Prostate gland (tissue), 2 donors: ENCODE data around the gene NFKB1. TPM values are rescaled to one million over a fixed set of nuclear protein-coding genes. Genes with fewer than 3 reads are reported as not detected.

Source experiments
- DNase-seq: peaks from one replicate; pipeline ENCODE4 v3.0.0-alpha.2; 2019; ENCODE audit warnings: low spot score
- H3K27ac ChIP-seq, 2 donors: fragments of 200-600 bp; sonication (generic); 2 replicates each; pipeline ENCODE4 v1.5.1; 2017 to 2019
- H3K27me3 ChIP-seq: fragments of 200-600 bp; sonication (generic); replicated peaks from 2 replicates; pipeline ENCODE4 v1.5.1; 2019; ENCODE audit not compliant: insufficient read depth
- H3K36me3 ChIP-seq, 2 donors: fragments of 200-600 bp; sonication (generic); 1 replicate in 1 of 2; 2 replicates in 1 of 2; pipeline versions ENCODE4 v1.5.1 to v1.8.1; 2017 to 2019
- H3K4me1 ChIP-seq: fragments of 200-600 bp; sonication (generic); replicated peaks from 2 replicates; pipeline ENCODE4 v1.5.1; 2019
- H3K4me3 ChIP-seq, 2 donors: fragments of 200-600 bp; sonication (generic); 2 replicates each; pipeline ENCODE4 v1.5.1; 2017 to 2019
- H3K9me3 ChIP-seq: fragments of 200-600 bp; sonication (generic); 2 replicates; pipeline ENCODE4 v1.5.1; 2017
- CTCF ChIP-seq, 4 experiments: fragments of 200-600 bp in 2 of 4; fragments of 450-650 bp in 2 of 4; sonication (generic) in 2 of 4; IDR thresholded peaks; 1 replicate in 3 of 4; 2 replicates in 1 of 4; pipeline ENCODE4 v1.5.1; 2016 to 2019; ENCODE audit warnings: antibody characterized with exemption in 4 of 4, mild to moderate bottlenecking in 2 of 4, moderate library complexity in 2 of 4
- POLR2A ChIP-seq: fragments of 450-650 bp; IDR thresholded peaks from one replicate; pipeline ENCODE4 v1.6.1; 2016; ENCODE audit warnings: antibody characterized with exemption, mild to moderate bottlenecking
- POLR2AphosphoS5 ChIP-seq: sonication (generic); formaldehyde crosslinking; IDR thresholded peaks from one replicate; pipeline ENCODE4 v1.6.1; 2017; ENCODE audit warnings: antibody characterized with exemption
- WGBS: methylation state at CpG from one replicate; pipeline ENCODE4 v1.1.5; 2018; 5-methylcytosine and 5-hydroxymethylcytosine counted together
- intact Hi-C: fragments of 100-400 bp; cut with DNase I; formaldehyde crosslinking; loops from one replicate; pipeline ENCODE4 v1.14.2; 2022
- total RNA-seq, 2 donors: library from RNA; depleted of rRNA; stranded (reverse); fragments of >200 nt; gene quantifications; one replicate each; pipeline ENCODE4 v1.1.0, GENCODE V29; 2016

NFKB1 gene
- total RNA-seq, 2 donors from 2014 or later: 32.3 to 35.4 TPM

- WGBS: 73% methylated on average over 9 of the region's 9 CpGs
- H3K4me1 ChIP-seq: no peaks in the 10 kb centered on the region
- no peaks in the 10 kb centered on the region for H3K36me3 ChIP-seq
- TF ChIP-seq CTCF (IDR thresholded peaks at IDR 0.05) (no peak), POLR2A (no peak), POLR2AphosphoS5 (no peak)
- H3K27me3 ChIP-seq: no peaks in the 10 kb centered on the region
- H3K9me3 ChIP-seq: no peaks in the 10 kb centered on the region
- no peak overlapping the region for H3K27ac ChIP-seq
- no peak for DNase-seq
- intact Hi-C loops: no loop called here
- no peak overlapping the region for H3K4me3 ChIP-seq
Observed at GRCh38 chr4:102454981-102455685, 46.0 kb upstream of the NFKB1 start.

- Histone ChIP-seq H3K4me1 (no peaks in the 10 kb centered on the region), H3K27me3 (no peaks in the 10 kb centered on the region), H3K4me3 (no peak overlapping the region), H3K36me3 (no peaks in the 10 kb centered on the region), H3K27ac (no peak overlapping the region), H3K9me3 (no peaks in the 10 kb centered on the region)
- intact Hi-C loops: no loop called here
- TF ChIP-seq POLR2AphosphoS5 (no peak), CTCF (IDR thresholded peaks at IDR 0.05) (no peak), POLR2A (no peak)
- WGBS: 76% methylated on average over 3 of the region's 3 CpGs
- no peak for DNase-seq
Observed at GRCh38 chr4:102455750-102456149, 45.4 kb upstream of the NFKB1 start.

- intact Hi-C loops: no loop called here
- Histone ChIP-seq H3K36me3 (no peaks in the 10 kb centered on the region), H3K4me3 (no peak overlapping the region), H3K4me1 (no peaks in the 10 kb centered on the region), H3K27ac (no peak overlapping the region), H3K27me3 (no peaks in the 10 kb centered on the region), H3K9me3 (no peaks in the 10 kb centered on the region)
- WGBS: 93% methylated on average over 2 of the region's 2 CpGs
- DNase-seq: no peak
- TF ChIP-seq POLR2AphosphoS5 (no peak), CTCF (IDR thresholded peaks at IDR 0.05) (no peak), POLR2A (no peak)
Observed at GRCh38 chr4:102466298-102466697, 34.9 kb upstream of the NFKB1 start.

GRCh38 chr4:102469806-102470205 is 31.4 kb upstream of the NFKB1 start:
- no peak for DNase-seq
- no peak for TF ChIP-seq POLR2A
- no peak for TF ChIP-seq POLR2AphosphoS5
- TF ChIP-seq CTCF (IDR thresholded peaks at IDR 0.05): no peak
- Histone ChIP-seq H3K4me3 (no peak overlapping the region), H3K36me3 (no peaks in the 10 kb centered on the region), H3K4me1 (no peaks in the 10 kb centered on the region), H3K9me3 (no peaks in the 10 kb centered on the region), H3K27me3 (no peaks in the 10 kb centered on the region), H3K27ac (no peak overlapping the region)
- intact Hi-C loops: no loop called here
- 11% methylated on average over 1 of the region's 1 CpG for WGBS

- Histone ChIP-seq H3K27ac (no peak overlapping the region), H3K27me3 (no peaks in the 10 kb centered on the region), H3K9me3 (no peaks in the 10 kb centered on the region), H3K4me3 (no peak overlapping the region), H3K4me1 (no peaks in the 10 kb centered on the region), H3K36me3 (no peaks in the 10 kb centered on the region)
- intact Hi-C loops: no loop called here
- 86% methylated on average over 1 of the region's 1 CpG for WGBS
- TF ChIP-seq POLR2A: no peak
- no peak for TF ChIP-seq POLR2AphosphoS5
- no peak for TF ChIP-seq CTCF (IDR thresholded peaks at IDR 0.05)
- DNase-seq: no peak
Observed at GRCh38 chr4:102472441-102473013, 28.6 kb upstream of the NFKB1 start.
